ENCODE data around the gene PRKG1. TPM values are rescaled to one million over a fixed set of nuclear protein-coding genes. Genes with fewer than 3 reads are reported as not detected.
"Not testable (repeated sequence)": the region's sequence is repeated elsewhere in the genome, so short reads cannot be mapped to it uniquely, and the experiment has no call there.

PRKG1 gene
- polyA plus RNA-seq, 1 donor: 38.2 TPM

DNA sequence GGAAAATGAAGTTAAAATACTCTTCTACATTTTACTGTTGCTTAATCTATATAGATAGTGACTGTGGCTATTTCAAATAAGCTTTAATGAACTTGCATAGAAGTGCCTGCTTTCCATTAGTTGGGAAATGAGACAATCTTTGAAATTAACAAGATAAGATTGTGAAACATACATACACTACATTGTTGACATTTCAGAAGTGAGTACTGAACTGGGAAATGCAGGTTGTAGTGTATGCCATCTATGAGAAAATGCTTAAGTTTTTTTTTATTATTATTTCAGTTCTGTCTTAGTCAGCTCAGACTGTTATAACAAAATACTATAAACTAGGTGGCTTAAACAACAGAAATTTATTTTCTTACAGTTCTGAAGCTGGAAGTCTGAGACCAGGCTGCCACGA is 674.7 kb downstream of the PRKG1 start:
- no peak for DNase-seq (ENCODE audit: low read depth)

DNA sequence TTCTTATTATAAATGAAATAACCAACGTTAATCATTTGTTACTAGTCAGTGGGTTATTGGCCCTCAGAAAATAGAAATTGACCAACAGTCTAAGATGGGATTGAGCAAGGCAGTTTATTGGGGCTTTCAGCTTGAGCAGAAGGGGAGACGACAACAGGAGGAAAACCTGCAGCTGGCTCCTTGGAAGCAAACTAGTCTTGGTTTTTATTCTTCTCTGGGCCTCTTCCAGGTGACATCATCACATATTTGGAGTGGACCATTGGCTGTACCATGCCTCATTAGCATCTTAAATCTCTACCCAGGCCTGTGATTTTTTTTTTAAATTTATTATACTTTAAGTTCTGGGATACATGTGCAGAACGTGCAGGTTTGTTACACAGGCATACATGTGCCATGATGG is 684.1 kb downstream of the PRKG1 start:
- no peak for DNase-seq (ENCODE audit: low read depth)

DNA sequence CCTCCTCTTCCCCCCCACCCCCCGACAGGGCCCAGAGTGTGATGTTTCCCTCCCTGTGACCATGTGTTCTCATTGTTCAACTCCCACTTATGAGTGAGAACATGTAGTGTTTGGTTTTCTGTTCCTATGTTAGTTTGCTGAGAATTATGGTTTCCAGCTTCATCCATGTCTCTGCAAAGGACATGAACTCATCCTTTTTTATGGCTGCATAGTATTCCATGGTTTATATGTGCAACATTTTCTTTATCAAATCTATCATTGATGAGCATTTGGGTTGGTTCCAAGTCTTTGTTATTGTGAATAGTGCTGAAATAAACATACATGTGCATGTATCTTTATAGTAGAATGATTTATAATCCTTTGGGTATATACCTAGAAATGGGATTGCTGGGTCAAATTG is 684.6 kb downstream of the PRKG1 start:
- DNase-seq (ENCODE audit: low read depth): not testable (repeated sequence)

DNA sequence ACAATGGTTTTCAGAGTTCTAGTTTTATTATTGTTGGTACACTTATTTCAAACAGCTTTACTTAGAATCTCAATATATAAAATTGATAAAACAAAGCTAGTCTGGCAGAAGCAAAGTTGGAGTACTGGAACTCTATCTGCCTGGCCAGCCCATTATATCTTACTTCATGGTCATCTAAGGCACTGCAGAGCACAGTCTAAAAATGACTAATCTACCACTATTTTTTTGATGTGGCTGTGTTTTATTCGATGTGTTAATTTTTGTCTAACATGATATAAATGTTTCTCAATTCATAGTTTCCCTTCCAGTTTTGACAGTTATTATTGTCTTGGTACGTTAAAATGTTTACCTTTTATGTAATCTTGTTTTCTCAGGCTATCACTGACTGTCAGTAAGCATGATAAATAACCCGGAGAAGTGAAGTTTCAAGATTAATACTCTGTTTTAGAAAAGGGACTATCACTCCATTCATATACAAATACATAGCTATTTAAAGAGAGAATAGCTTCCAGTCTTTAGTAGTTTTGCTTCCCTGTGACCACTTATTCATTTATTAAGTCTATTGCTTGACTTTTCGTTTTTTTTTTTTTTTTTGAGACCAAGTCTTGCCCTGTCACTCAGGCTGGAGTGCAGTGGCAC is 685.7 kb downstream of the PRKG1 start:
- DNase-seq (ENCODE audit: low read depth): no peak

DNA sequence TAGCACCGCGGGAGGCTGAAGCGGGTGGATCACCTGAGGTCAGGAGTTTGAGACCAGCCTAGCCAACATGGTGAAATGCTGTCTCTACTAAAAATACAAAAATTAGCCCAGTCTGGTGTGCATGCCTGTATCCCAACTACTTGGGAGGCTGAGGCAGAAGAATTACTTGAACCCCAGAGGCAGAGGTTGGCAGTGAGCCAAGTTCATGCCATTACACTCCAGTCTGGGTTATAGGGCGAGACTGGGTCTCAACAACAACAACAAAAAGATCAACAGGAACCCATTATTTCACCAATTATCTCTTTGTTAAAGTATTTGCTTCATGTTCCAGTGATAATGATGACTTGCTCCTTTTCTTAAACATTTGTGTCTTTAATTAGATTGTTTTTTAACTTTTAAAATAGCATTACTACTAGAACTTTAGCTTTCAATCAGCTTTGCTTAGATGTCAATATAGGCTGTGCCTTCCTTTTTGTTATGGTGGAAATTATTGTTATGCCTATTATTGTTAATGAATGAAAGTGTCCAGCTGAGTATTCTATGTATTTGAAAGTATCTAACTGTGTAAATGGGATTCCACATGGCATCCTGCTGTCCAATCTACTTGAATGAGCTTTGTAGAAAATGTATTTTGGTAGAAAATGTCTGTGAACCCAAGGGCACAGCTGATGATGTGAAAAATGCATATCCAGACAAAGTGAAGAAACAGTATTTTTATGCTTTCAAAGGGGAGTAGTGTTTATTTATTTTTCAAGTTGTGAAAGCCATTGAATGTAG is 686.8 kb downstream of the PRKG1 start:
- DNase-seq (ENCODE audit: low read depth): no peak

GRCh38 chr10:51763746-51764145 is 689.5 kb downstream of the PRKG1 start:
- no peak for DNase-seq (ENCODE audit: low read depth)

GRCh38 chr10:51765284-51765971 is 691.1 kb downstream of the PRKG1 start:
- no peak for DNase-seq (ENCODE audit: low read depth)

DNA sequence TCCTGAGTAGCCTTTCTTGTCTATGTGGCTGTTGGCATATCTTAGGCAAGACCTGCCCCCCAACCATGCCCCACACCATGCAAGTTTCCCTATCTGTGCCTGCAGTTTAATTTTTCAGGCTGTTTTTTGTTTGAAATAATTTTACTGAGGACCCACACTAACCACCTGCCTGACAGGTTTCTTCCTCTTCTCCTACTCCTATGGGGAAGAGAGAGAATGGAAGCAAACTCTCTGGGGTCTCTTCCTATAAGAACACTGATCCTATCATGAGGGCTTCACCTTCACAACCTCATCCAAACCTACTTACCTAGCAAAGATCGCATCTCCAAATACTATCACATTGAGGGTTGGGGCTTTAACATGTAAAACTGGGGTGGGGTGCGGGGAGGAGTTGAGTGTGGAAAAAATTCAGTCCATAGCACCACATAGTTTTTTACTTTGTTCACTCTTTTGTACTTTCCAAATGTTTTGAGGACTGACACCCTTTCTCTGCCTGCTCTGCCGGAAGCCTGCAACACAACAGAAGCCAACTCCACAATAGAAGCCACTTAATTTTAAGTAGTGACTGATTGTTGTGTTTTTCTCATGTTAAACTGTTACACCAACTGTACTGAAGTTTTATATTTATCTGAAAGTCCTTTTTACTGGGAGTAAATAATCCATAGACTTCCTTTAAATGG is 692.3 kb downstream of the PRKG1 start:
- no peak for DNase-seq (ENCODE audit: low read depth)

- no peak for DNase-seq (ENCODE audit: low read depth)
Observed at GRCh38 chr10:51767103-51767763, 692.9 kb downstream of the PRKG1 start.

GRCh38 chr10:51768886-51769465 is 694.7 kb downstream of the PRKG1 start:
- no peak for DNase-seq (ENCODE audit: low read depth)

DNA sequence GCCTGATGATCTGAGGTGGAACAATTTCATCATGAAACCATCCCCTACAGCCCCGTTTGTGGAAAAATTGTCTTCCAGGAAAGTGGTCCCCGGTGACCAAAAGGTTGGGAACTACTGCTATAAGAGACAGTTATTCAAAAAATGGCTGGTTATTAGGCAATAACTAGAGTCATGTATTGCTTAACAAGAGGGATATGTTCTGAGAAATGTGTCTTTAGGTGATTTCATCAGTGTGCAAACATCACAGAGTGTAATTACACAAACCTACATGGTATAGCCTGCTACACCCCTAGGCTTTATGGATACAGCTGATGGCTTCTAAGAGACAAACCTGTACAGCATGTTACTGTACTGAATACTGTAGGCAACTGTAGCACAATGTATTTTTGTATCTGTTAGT is 696.4 kb downstream of the PRKG1 start:
- DNase-seq (ENCODE audit: low read depth): no peak

DNA sequence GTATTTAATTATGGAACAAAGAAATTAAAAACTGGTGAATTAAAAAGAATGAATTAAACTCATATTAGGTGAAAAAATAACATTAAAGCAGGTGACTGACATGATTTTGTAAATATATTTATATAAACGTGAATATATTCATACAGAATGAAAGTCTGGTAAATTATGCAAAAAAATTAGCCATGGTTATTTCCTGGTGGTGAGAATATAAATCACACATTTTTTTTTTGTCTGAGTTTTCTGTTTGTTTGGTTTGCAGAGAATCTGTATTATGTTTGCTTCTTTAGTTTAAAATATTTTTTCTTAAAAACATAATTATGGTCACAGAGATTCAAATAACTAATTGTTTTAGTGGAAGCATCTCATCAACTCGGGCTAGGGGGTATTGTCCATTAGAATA is 698.1 kb downstream of the PRKG1 start:
- no peak for DNase-seq (ENCODE audit: low read depth)

DNA sequence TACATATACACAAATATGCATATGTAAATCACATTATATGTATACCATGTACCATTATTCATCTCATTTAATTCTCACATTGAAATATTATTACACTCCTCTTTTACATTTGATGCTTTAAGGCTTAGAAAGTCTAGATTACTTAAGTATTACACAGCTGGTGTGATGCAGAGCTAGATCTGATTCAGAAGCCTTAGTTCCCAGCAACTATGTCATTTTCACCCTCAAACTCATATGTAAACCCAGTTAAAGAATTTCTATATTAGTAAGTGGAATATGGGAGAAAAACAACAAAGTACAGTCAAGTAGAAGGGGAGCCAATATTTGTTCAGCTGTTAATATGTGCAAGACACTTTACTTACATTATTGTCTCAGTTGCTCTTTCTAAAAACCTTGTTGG is 699.4 kb downstream of the PRKG1 start:
- no peak for DNase-seq (ENCODE audit: low read depth)

DNA sequence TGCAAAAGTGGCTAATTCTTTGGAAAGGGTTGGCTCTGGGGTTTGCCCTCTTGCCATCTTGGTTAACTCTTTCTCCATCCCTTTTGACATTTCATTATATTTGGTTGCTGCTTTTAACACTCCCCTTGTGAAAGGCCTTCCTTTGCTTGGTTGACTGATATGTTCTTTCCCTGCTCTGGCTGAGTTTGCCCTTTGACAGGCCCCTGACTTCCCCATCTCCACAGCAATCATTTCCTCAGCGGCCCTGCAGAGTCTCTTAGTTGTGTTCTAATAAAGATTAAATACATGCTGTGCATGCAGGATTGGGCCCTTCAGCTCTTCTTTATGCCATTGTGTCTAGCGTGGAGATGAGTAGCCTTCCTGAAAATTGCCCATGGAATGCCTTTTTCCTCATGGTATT is 709.7 kb downstream of the PRKG1 start:
- no peak for DNase-seq (ENCODE audit: low read depth)

GRCh38 chr10:51786016-51786683 is 711.9 kb downstream of the PRKG1 start:
- no peak for DNase-seq (ENCODE audit: low read depth)

DNA sequence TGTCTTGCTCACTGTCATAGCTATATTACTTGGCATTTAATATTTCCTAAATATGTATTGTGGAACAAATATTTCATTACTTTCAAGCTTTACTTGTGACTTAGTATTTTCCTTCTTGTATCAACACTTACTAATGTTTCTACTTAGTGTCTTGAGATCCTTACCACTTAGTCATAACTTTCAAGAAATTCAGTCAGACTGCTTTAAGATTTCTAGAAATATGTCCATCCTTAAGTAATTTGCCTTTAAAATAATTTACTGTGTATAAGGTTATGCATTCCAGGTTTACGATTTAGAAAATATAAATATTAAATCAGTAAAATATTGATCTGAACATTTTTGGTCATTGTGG is 712.4 kb downstream of the PRKG1 start:
- DNase-seq (ENCODE audit: low read depth): no peak

- DNase-seq (ENCODE audit: low read depth): no peak
Observed at GRCh38 chr10:51788273-51788672, 714.0 kb downstream of the PRKG1 start.

- DNase-seq (ENCODE audit: low read depth): no peak
Observed at GRCh38 chr10:51789118-51789517, 714.8 kb downstream of the PRKG1 start.

DNA sequence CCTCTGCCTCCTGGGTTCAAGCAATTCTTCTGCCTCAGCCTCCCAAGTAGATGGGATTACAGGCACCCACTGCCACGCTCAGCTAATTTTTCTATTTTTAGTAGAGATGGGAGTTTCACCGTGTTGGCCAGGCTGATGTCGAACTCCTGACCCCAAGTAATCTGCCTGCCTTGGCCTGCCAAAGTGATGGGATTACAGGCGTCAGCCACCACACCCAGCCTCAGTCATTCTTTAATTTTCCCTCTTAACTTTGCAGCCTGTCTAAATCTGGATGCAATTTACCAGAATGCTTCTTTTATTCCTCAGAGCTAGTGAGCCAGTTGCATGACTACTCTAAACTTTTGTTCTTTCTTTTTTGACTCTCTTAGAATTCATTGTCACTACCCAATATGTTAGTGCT is 715.6 kb downstream of the PRKG1 start:
- DNase-seq (ENCODE audit: low read depth): no peak

DNA sequence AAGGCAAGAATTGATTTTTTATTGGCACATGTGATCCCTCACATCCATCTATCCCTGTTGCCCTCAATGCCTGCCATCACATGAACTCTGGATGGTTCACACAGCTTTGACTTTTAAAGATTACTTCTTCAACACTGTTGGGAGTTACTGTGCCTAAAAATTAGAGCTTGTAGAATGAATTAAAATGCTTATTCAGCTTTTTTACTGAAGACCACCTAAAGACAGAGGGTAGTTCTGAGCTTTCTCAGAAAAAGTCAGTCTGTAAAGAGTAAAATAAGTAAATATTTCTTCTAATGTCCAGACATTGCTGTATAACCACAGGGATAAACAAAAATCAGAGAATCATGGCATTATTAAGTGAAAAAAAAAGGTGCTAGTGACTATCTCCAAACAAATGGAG is 718.4 kb downstream of the PRKG1 start:
- no peak for DNase-seq (ENCODE audit: low read depth)

DNA sequence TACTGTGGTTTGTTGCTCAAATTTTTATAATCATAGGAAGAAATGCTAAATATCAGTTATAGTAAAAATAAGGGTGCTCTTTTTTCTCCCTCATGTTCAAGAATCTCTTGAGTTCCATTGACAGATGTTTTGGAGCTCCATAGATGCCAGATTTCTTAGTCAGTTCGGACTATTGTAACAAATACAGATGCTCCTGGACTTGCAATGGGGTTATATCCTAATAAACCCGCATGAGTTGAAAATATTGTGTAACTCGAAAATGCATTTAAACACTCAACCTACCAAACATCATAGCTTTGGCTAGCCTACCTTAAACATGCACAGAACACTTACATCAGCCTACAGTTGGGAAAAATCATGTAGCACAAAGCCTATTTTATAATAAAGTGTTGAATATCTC is 725.8 kb downstream of the PRKG1 start:
- DNase-seq (ENCODE audit: low read depth): no peak
